AG09319 (cell line): ENCODE measurements around the gene ERCC1.

Source experiments
- DNase-seq: peaks from one replicate; pipeline ENCODE4 v3.0.0-alpha.2; 2010; ENCODE audit warnings: low read depth; ENCODE audit errors: extremely low read depth
- CTCF ChIP-seq: IDR thresholded peaks from 2 replicates; pipeline ENCODE4 v1.5.1; 2011; ENCODE audit warnings: low read depth, mild to moderate bottlenecking, inconsistent platforms, low read length, moderate library complexity

Gene ERCC1

GRCh38 chr19:45464852-45465441 lies 41.2 kb upstream of the ERCC1 start:
- no peak for DNase-seq
- no peak for TF ChIP-seq CTCF

GRCh38 chr19:45464274-45464673 lies 40.6 kb upstream of the ERCC1 start:
- no peak for TF ChIP-seq CTCF

GRCh38 chr19:45463241-45463640 lies 39.5 kb upstream of the ERCC1 start:
- no peak for DNase-seq
- TF ChIP-seq CTCF: no peak

More at GRCh38 chr19:45464274-45464673, 40.6 kb upstream of the ERCC1 start:
- no peak for DNase-seq

GRCh38 chr19:45462174-45462573 lies 38.5 kb upstream of the ERCC1 start:
- TF ChIP-seq CTCF: no peak

GRCh38 chr19:45460807-45461347 lies 37.2 kb upstream of the ERCC1 start:
- no peak for TF ChIP-seq CTCF
- no peak for DNase-seq

More at GRCh38 chr19:45462174-45462573, 38.5 kb upstream of the ERCC1 start:
- DNase-seq: no peak

- no peak for TF ChIP-seq CTCF
Measured at GRCh38 chr19:45457776-45458175, 34.1 kb upstream of the ERCC1 start.

GRCh38 chr19:45456500-45456815 lies 32.7 kb upstream of the ERCC1 start:
- TF ChIP-seq CTCF: no peak
- no peak for DNase-seq

More at GRCh38 chr19:45457776-45458175, 34.1 kb upstream of the ERCC1 start:
- no peak for DNase-seq
